AG20443 (cell line): ENCODE measurements around the gene KIAA1755.

Experiments used
- DNase-seq: peaks from one replicate; pipeline ENCODE4 v3.0.0; 2012; ENCODE audit warnings: low spot score, mixed read lengths

KIAA1755 gene

DNA sequence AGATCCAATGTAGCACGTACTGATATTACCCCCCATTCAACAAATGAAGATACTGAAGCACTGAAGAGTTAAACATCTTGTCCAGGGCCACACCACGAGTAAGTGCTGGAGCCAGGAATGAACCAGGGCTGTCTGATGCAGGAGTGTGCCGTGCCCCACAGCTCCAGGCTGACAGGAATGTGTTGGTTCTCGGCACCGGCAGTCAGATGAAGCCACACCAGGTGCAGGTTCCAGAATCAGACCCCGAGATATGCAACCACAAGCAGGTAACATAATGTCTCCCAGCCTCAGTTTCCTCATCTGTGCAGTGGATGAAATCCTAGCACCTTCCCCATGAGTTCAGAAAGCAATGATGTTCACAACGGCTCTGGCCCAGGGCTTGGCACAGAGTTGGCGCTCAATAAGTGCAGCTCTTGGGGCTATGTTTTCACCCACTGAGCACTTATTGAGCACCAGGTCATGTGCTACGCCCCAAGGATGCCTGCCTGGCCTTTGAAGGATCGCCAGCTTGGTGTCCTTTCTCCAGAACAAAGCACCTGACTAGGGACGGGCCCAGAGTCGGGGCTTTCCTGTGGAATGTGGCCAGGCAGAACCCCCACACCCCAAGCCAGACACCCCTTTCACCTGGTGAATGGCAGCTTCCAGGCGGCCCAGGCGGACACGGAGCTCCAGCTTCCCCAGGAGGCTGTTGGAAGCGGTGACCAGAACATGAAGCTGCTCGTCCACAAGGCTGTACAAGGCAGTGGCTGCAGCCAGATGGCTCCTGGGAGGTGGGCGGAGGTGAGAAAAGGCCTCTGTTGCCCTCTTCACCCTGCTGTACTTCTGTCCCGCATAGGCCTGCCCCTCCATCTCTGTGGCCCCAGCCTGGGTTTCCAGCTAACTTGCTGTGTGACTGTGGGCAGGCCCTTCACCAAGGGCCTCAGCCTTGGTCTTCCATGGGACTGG is 41.3 kb downstream of the KIAA1755 start:
- DNase-seq, result no peak

DNA sequence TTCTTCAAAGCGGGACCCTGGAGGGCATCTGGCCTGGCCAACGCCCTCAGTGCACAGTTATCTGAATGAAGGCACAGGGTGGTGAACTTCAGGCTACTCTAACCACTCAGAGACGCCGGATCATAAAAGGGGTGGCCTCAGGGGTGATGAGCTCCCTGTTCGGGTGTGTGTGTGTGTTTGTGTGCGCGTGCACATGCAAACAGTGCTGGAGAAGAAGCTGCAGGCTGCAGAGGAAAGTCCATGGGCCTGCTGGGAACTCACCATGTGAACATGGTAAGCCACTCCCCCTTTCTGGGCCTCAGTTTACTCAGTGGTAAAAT is 42.0 kb downstream of the KIAA1755 start:
- no peak for DNase-seq

DNA sequence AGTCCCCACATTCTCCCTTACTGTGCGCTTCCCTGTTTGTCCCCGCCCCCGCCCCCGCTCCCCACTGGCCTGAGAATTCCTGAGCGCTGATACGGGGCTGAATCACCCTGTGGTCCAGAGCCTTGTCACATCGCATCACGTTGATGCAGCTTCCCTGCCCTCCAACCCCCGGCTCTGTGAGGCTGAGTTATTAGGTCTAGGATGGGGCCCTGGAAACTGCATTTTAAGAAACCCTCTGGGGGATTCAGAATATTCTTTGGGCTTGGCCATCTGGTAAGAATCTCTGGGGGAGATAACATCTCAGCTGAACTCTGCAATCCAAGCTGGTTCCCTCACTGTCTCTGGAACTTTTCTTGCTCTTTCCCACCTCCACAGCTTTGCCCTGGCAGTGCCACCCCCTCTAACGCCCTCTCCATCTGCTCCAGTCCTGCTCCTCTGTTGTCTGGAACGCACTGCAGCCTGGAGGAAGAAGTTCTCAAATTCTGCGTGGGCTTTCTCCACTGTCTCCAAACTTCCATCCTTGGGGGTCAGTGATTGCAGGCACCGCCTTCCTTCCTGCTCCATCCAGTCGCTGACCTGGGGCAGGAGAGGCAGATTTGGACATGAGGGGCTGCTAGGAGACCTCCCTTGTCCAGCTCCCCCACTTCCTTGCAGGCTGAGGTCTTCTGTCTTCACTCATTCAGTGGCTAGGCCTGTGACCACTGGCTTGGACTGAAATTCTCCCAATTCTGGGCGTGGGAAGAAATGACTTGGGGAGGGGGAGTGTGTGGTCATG is 42.6 kb downstream of the KIAA1755 start:
- peak; percentile 96 for DNase-seq

DNA sequence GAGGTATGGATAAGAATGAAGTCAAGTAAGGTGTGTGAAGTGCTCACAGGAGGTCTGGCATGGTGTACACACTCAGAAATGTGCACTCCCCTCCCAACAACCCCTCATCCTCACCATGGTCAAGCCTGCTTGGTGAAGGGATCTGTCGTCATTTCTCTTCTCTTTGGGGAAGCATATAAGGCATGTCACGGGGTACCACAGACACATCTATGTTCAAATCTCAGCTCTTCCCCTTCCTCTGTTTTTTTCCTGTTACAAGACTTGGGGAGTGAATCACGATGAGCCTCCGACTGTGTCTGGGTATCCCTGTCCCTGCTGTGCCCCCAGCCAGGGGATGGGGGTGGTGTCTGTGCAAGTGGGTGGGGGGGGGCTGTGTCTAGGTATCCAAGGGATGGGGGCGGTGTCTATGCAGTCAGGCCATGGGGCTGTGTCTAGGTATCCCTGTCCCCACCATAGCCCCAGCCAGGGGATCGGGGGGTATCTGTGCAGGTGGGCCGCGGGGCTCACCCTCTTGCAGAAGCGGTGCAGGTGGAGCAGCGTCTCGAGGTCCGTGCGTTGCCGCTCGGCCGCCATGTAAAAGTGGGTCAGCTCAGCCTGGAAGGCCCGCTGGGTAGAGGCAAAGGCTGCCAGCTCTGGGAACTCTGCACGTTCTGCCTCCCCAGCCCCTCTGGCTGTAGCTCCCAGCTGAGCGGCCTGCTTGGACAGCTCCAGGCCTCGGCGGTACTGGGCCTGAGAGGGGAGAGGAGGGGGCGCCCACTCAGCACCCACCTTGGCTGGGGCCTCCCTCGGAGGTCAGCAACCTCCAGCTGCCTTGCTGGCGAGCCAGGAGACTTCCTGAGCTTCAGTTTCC is 43.6 kb downstream of the KIAA1755 start:
- DNase-seq, result no peak

DNA sequence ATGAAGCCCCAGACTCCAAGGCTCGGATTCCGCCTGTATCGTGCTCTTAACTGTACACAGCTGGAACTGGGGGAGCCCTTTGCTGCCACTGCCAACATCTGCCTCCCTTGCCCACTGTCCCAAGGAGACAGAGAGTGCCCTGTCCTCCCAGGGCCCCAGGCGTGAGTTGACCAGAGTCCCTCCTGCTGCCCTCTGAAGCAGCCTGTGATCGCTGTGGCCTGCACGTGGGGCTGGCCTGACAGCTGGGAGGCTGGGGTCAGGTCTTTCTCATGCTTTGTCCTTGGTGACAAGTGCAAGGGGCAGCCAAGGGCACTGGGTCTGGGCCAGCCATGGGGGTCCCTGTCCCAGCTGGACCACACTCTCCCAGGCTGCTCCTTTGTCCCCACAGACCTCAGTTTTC is 44.3 kb downstream of the KIAA1755 start:
- no peak for DNase-seq

DNA sequence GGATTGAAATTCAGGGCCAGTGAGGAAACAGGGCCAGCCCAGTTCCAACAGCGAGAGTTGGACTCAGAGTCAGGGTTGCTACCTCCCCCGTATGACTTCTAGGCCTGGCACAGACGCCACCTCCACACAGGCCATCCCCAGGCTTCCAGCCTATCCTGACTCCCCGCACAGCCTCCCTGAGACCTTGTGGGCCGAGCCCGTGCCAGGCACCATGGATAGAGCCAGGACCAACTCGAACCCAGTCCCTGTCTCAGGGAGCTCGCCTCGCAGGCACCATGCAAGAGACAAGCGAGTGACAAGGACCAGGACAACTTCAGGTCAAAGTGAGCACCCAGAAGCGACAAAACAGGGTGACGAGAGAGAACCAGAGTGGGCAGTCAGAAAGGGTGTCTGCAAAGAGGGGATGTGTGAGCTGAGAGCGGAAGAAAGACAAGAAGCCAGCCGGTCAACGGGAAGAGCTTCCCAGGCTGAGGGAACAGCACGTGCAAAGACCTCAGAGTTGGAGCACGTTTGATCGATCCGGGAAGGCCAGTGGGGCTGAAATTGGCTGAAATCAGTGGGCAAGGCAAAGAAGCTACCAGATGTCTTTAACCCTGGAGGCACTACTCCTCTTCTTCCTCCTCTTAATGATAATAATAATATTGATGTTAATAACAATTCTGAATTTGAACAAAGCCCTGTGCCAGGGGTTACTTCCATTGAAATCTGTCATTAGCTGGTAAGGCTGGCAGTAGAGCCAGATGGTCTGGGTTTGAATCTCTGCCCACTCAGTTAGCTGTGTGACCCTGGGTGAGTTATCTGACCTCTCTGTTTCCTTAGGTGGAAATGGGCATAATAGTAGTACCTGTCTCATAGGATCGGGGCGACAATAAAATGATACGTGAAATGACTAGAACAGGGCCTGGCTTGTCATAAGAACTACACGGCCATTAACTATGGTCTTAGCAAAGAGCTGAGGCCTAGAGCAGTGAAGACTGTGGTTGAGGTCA is 45.0 kb downstream of the KIAA1755 start:
- no peak for DNase-seq

DNA sequence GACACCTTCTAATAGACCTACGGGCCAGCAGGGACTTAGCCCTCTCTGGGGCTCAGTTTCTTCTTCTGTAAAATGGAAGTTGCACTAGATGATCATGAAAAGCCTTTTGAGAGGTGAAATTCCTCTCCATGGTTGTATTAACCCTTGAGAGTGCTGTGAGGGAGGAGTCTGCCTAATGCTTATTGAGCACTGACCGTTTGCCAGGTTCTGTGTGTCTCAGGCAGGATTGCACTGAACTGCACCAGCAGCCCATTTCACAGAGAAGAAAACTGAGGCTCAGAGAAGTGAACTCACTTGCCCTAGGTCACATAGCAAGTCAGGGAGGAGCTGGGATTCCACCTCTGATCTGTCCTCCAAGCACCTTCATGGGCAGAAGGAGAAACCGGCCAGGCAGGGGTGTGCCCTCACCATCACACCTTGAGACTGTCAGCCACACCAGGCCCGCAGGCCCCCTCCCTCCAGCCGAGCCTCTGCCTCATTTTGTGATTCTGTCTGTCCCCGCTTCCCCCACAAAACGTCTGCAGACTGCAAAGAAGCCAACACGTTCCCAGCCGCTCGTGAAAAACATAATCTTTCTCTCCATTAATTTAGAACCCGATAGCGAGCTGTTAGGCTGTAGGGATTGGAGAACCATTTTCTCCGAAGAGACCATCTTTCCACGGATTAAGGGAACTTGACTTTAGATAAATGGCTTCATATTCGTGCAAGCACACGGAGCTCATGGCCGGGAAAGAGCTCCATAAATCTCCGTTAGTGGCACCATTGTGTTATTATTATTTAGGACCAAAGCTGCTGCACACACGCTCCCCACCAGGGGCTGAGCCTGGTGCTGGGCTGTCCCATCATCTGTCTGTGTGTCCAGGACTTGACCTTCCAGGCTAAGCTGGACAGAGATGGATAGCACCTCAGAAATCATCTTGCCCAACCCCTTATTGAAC is 46.0 kb downstream of the KIAA1755 start:
- no peak for DNase-seq

DNA sequence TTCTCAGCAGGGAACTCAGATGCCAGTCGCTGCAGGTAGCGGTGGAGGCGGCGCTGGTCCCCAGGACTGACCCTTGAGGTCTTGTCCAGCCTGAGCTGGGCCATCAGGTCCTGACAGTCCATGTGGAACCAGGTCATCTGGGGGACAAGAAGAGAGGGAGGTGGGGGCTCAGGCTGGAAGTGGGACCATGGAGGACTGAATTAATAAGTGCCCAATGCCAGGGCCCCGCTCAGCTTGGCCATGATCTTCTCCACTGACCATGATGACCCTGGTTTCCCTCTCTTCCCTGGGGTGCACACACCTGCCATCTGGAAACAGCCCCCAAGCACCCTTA is 47.0 kb downstream of the KIAA1755 start:
- DNase-seq, result no peak

DNA sequence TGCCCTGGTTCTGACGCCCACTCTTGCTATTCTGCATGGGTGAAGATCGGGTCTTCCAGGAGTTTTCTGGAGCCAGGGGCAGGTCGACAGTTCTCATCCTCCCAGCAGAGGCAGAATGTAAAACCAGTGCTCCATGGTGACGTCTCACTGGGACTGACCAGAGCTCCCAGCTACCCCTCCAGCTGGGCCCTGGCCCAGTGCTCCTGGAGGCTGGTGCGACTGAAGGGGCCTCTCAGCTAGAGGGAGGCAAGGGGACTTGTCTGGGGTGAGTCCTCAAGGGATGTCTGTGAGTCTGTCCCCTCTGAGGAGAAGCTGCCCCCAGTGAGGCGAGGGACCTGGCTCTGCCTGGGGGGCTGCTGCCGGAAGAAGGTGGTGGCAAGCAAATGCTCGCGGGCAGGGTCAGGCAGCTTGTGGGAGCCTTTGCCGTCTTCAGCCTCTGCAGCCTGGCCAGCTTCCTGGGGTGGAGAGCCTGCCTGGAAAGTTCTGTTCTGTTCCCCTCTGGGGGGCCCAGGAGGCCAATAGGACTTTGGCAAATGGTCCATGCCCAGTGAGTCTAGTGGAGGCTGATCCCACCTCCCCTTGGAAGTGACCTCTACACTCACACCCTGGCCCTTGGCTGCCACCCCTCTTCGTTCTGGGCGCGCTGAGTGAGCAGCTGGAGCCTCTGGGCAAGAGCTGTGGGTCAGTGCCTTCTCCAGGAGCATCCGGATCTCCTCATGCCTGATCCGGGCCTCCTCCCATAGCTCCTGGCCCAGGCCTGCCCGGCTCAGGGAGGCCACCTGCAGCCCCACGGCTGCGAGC is 47.5 kb downstream of the KIAA1755 start:
- no peak for DNase-seq

DNA sequence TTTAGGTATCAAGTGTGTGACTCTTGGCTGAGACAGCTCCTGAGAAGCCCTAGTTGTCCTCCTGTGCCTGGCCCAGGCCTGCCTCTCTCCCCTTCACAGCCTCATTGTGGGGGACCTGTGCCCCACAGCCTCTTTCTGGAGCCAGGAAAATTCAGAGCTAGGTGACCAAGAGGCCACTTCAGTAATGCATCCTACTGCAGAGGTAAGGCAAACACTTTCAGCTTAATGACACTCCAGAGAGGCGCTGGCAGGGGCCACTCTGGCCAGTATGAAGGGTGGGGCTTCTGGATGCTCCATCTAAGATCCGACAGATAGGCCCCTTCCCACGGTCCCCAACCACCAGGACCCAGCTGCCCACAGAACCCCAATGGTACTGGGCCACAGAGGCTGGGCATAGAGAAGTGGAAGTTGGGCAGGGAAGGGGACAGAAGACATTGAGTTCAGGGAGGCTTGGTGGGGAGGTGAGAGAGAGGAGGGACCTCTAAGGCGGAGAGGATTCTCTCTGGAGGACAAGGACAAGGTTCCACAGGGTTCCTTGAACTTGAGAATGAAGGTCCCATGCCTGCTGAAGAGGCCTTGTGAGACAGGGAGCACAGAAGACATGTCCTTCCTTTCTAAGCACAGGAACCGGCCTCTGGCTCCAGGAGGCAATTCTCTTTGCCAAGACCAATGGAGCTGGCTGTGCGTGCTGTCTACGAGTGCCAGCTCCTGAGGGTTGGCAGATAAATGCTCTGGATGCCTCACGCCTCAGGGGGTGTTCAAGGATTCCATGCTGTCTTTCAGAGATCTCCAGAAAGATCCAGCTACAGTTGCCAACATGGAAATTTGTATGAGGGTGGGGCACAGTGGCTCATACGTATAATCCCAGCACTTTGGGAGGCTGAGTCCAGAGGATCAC is 49.1 kb downstream of the KIAA1755 start:
- DNase-seq, result no peak

DNA sequence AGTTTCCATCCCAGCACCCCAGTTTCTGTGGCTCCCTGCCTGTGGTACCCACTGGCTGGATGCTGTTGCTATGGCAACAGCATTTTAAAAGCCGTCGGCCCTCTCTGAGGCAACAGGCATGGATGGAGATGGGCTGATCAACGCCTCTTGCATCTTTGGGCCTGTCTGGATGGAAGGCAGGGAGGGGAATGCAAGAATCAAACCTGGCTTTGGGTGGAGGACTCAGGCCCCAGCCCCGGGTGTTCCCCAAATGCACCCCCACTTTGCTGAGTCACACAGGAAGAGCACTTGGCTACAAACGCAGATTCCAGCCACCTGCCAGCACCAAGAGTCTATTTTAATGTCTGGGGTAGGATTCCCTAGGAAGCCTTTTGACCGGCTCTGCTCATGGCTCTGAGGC is 49.8 kb downstream of the KIAA1755 start:
- DNase-seq, result no peak

DNA sequence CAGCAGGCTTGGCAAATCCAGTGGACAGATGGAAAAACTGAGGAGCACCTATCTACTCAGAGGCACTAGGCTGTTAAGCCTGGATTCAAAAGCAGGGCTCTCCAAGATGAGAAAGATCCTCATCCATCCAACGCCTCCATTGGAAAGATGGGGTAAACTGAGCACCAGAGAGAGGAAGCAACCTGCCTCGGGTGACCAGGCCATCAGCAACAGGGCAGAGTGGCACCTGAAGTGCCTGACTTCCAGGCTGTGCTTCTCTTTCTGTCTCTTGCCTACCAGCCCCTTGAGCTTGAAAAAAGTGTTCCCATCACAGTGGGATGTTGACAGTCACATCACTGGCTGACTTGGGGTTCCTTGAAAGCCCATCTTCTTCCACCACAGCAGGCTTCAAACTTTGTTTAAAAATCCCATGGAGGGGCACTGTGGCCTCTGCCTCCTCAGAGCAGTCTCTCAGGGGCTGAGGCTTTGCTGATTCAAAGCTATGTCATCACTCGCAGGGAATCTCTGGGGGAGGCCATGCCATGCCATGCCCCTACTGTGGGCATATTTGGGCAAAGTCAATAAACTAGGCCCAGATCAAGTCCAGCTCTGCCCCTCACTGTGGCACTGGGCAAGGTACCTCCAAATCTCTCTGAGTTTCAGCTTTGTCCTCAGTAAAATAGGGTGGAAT is 50.7 kb downstream of the KIAA1755 start:
- DNase-seq, result no peak

DNA sequence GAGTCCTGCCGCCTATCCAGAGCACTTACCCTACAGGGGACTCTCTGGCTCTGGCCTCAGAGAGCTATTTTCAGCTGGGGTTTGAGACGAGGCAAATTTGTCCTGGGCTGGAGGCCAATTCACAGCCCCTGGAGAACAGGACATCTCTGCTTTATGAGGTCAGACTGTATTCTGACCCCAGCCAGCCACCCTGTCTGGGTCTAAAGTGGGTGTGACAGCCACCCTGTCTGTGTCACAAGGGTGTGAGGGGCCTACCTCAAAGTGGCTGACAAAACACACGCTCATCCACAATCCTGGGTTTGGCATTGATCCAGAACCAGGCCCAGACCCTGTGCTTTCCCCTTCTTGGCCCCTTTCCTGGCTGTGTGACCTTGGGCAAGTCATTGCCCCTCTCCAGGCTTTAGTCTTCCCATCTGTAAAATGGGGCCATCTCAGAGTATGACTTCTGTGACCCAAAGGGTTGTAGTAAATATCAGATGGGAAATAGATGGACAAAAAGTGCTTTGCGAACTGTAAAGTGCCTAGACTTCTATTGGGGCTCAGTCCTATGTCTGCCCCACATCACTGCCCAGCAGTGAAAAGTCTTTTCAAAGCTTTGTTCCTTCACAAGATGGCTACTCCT is 51.4 kb downstream of the KIAA1755 start:
- DNase-seq, result no peak

DNA sequence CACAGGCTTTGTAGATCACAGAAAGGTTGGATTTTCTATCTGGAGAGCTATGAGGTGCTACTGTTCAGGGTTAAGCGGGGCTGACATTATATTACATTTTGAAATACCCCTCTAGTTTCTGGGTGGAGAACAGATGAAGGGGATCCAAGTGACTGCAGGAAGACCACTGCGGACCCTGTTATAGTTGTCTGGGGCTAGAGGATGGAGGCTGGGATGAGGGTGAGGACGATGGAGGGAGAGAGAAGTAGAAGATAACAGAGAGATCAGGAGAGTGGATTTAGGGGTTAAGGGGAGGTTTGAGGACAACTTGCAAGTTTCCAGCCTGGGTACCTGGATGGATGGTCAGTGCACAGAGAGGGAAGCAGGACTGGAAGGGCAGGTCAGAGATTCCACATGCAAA is 52.0 kb downstream of the KIAA1755 start:
- no peak for DNase-seq

DNA sequence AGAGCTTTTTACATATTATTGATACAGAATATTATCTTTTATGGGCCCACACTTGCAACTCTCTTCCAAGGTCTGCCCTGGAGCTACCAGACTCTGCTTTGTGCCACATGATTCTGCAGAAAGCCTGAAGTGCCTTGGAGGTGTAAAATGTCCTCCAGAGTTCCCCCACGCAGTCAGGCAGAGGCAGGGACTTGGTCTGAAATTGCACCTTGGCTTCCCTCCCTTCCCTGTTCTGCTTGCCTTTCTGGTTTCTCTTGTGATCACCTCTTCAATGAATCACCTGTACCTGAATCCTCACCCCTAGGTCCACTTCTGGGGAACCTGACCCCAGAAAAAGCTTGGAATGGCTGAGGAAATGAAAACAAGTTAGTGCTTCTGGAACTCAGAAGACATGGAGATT is 52.4 kb downstream of the KIAA1755 start:
- no peak for DNase-seq

DNA sequence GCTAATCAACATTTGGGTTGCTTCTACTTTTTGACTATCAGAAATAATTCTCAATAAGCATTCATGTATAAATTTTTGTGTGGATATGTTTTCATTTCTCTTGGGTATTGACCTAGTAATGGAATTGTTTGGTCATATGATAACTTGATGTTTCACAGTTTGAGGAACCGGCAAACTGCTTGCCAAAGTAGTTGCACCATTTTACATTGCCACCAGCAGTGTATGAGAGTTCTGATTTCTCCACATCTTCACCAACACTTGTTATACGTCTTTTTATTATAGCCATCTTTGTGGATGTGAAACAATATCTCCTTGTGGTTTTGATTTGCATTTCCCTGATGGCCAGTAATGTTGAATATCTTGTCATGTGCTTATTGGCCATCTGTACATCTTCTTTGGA is 52.9 kb downstream of the KIAA1755 start:
- no peak for DNase-seq

DNA sequence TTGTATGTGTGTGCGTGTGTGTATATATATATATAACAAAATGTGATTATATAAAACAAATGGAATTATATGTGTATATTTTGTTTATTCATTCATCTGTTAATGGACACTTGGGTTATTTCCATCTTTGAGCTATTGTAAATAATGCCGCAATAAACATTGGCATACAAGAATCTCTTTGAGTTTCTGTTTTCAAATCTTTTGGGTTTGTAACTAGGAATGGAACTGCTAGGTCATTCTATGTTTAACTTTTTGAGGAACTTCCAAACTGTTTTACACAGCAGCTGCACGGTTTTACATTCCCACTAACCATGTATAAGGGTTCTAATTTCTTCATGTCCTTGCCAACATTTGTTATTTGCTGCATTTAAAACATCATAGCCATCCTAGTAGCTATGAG is 55.5 kb downstream of the KIAA1755 start:
- DNase-seq, result no peak
